Smooth muscle cell (in vitro differentiated cells): Measurements from ENCODE around the gene FYN. TPM values are rescaled to one million over a fixed set of nuclear protein-coding genes. Genes with fewer than 3 reads are reported as not detected.

Experiments
- DNase-seq: peaks from one replicate; lab custom pipeline; 2025; ENCODE audit not compliant: unreplicated experiment; lab: John Stamatoyannopoulos, UW
- H2AFZ ChIP-seq: fragments of 200-600 bp; sonication (generic); 2 replicates; pipeline ENCODE4 v1.6.0; 2016; ENCODE audit warnings: antibody characterized with exemption, low read depth, mild to moderate bottlenecking
- H3F3A ChIP-seq: fragments of 200-600 bp; sonication (generic); 2 replicates; pipeline ENCODE4 v1.6.0; 2017; ENCODE audit warnings: antibody characterized with exemption, low read depth
- H3K27ac ChIP-seq: fragments of 200-600 bp; sonication (generic); 2 replicates; pipeline ENCODE4 v1.5.1; 2016; ENCODE audit warnings: low read depth, mild to moderate bottlenecking
- H3K27me3 ChIP-seq: fragments of 200-600 bp; sonication (generic); 2 replicates; pipeline ENCODE4 v1.6.1; 2016; ENCODE audit warnings: low read depth, mild to moderate bottlenecking
- H3K36me3 ChIP-seq: fragments of 200-600 bp; sonication (generic); 2 replicates; pipeline ENCODE4 v1.5.1; 2016; ENCODE audit warnings: low read depth
- H3K4me1 ChIP-seq: fragments of 200-600 bp; sonication (generic); 2 replicates; pipeline ENCODE4 v1.5.1; 2016; ENCODE audit warnings: low read depth
- H3K4me2 ChIP-seq: fragments of 200-600 bp; sonication (generic); 2 replicates; pipeline ENCODE4 v1.6.0; 2016; ENCODE audit warnings: mild to moderate bottlenecking
- H3K4me3 ChIP-seq: fragments of 200-600 bp; sonication (generic); 2 replicates; pipeline ENCODE4 v1.5.1; 2016; ENCODE audit warnings: mild to moderate bottlenecking
- H3K79me2 ChIP-seq: fragments of 200-600 bp; sonication (generic); 2 replicates; pipeline ENCODE4 v1.6.0; 2016; ENCODE audit warnings: low read depth, mild to moderate bottlenecking
- H3K9ac ChIP-seq: fragments of 200-600 bp; sonication (generic); 2 replicates; pipeline ENCODE4 v1.6.0; 2016; ENCODE audit warnings: low read depth
- H3K9me3 ChIP-seq: fragments of 200-600 bp; sonication (generic); replicated peaks from 2 replicates; pipeline ENCODE4 v1.5.1; 2016; ENCODE audit warnings: low read depth
- H4K20me1 ChIP-seq: fragments of 200-600 bp; sonication (generic); 2 replicates; pipeline ENCODE4 v1.6.0; 2016; ENCODE audit warnings: low read depth
- CTCF ChIP-seq: fragments of 200-600 bp; sonication (generic); IDR thresholded peaks from 2 replicates; pipeline ENCODE4 v1.5.1; 2017; ENCODE audit warnings: borderline replicate concordance, mild to moderate bottlenecking, antibody characterized with exemption; ENCODE audit not compliant: insufficient read depth, poor library complexity, severe bottlenecking
- WGBS: methylation state at CpG from one replicate; pipeline ENCODE4 v1.1.7; 2016; ENCODE audit warnings: low lambda C conversion rate; 5-methylcytosine and 5-hydroxymethylcytosine counted together
- polyA plus RNA-seq: library from polyadenylated mRNA; unstranded; fragments of >200 nt; fragmentation: Nextera tagmentation; extraction: Ambion mirVana; gene quantifications from 2 replicates; pipeline ENCODE4 v1.2.1, GENCODE V29; 2016
- total RNA-seq: library from RNA; depleted of rRNA; stranded (reverse); fragments of >200 nt; gene quantifications from 2 replicates; pipeline ENCODE4 v1.2.3, GENCODE V29; 2014

The FYN gene
- total and polyA plus RNA-seq, 2 experiments from 2014 or later = 110 to 138 TPM

- H3K4me3 ChIP-seq = no peak overlapping the region
- no peak overlapping the region for H2AFZ ChIP-seq
- H3K4me1 ChIP-seq = peaks cover 15% of the 10 kb centered on the region
- 92% methylated on average over 11 of the region's 11 CpGs for WGBS
- no peak overlapping the region for H3K9ac ChIP-seq
- no peaks in the 10 kb centered on the region for H3K36me3 ChIP-seq
- TF ChIP-seq CTCF = no peak
- no peaks in the 10 kb centered on the region for H3K27me3 ChIP-seq
- no peak overlapping the region for H3K4me2 ChIP-seq
- H4K20me1 ChIP-seq = peaks cover 59% of the 10 kb centered on the region
- H3K9me3 ChIP-seq = no peaks in the 10 kb centered on the region
- no peaks in the 10 kb centered on the region for H3F3A ChIP-seq
- peaks cover 49% of the 10 kb centered on the region for H3K79me2 ChIP-seq
- no peak overlapping the region for H3K27ac ChIP-seq
- no peak for DNase-seq
Measured at GRCh38 chr6:111730864-111731263, 142.4 kb downstream of the FYN start.

GRCh38 chr6:111727802-111728201 lies 145.4 kb downstream of the FYN start:
- Histone ChIP-seq H2AFZ (no peak overlapping the region), H3K4me2 (no peak overlapping the region), H3F3A (no peaks in the 10 kb centered on the region), H3K9me3 (no peaks in the 10 kb centered on the region), H3K4me3 (no peak overlapping the region), H3K4me1 (peaks cover 15% of the 10 kb centered on the region), H3K9ac (no peak overlapping the region), H4K20me1 (peaks cover 67% of the 10 kb centered on the region), H3K79me2 (peaks cover 32% of the 10 kb centered on the region), H3K27me3 (no peaks in the 10 kb centered on the region), H3K36me3 (no peaks in the 10 kb centered on the region), H3K27ac (no peak overlapping the region)
- 88% methylated on average over 3 of the region's 3 CpGs for WGBS
- DNase-seq = no peak
- TF ChIP-seq CTCF = no peak

GRCh38 chr6:111727041-111727440 lies 146.2 kb downstream of the FYN start:
- no peak overlapping the region for H3K4me3 ChIP-seq

More at GRCh38 chr6:111727041-111727440, 146.2 kb downstream of the FYN start:
- Histone ChIP-seq H3K27ac (no peak overlapping the region), H3K9me3 (no peaks in the 10 kb centered on the region), H4K20me1 (peaks cover 72% of the 10 kb centered on the region), H2AFZ (no peak overlapping the region), H3K4me1 (peaks cover 13% of the 10 kb centered on the region), H3F3A (no peaks in the 10 kb centered on the region), H3K36me3 (no peaks in the 10 kb centered on the region), H3K9ac (no peak overlapping the region), H3K4me2 (no peak overlapping the region), H3K27me3 (no peaks in the 10 kb centered on the region), H3K79me2 (peaks cover 33% of the 10 kb centered on the region)
- no peak for TF ChIP-seq CTCF
- DNase-seq = no peak
- WGBS = 94% methylated on average over 5 of the region's 5 CpGs
